Esophagus muscularis mucosa (tissue), 4 donors: ENCODE measurements around the gene ATP10B.

ENCODE experiments used
- EP300 ChIP-seq: sonication (generic); formaldehyde crosslinking; IDR thresholded peaks from one replicate; pipeline ENCODE4 v1.6.1; 2017; ENCODE audit warnings: antibody characterized with exemption
- POLR2A ChIP-seq: fragments of 450-650 bp; IDR thresholded peaks from one replicate; pipeline ENCODE4 v1.6.1; 2017; ENCODE audit warnings: antibody characterized with exemption, moderate library complexity, mild to moderate bottlenecking, low read depth
- POLR2AphosphoS5 ChIP-seq, 2 donors: sonication (generic); formaldehyde crosslinking; IDR thresholded peaks; one replicate each; pipeline ENCODE4 v1.6.1; 2017; ENCODE audit warnings: antibody characterized with exemption in 2 of 2
- TF ChIP-seq, protein P1 (sequence below), 3 experiments: fragments of 200-600 bp in 2 of 3; fragments of 450-650 bp in 1 of 3; sonication (generic) in 2 of 3; IDR thresholded peaks; one replicate each; pipeline ENCODE4 v1.5.1; 2017 to 2019; ENCODE audit warnings: antibody characterized with exemption in 3 of 3, mild to moderate bottlenecking in 2 of 3, moderate library complexity in 1 of 3

DNA sequence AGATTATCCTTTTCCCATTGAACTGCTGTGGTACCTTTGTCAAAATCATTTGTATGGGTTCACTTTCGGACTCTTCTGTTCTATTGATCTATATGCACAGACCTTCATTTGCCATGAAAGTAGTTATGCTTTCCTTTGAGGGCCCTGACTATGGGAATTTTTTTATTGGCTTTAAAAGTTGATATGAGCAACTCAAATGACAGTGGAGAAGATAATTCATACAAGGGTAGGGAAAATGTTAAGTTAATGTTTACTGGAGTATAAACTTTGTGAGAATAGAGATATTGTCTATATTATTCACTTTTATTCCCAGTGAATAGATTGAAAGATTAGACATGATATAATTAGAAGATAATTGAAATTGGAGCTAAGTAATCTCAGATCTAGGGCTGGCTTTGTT, 94.8 kb downstream of the ATP10B start:
- TF ChIP-seq POLR2AphosphoS5 (IDR thresholded peaks at IDR 0.05): no peak
- no peak for TF ChIP-seq EP300
- TF ChIP-seq, protein P1, sequence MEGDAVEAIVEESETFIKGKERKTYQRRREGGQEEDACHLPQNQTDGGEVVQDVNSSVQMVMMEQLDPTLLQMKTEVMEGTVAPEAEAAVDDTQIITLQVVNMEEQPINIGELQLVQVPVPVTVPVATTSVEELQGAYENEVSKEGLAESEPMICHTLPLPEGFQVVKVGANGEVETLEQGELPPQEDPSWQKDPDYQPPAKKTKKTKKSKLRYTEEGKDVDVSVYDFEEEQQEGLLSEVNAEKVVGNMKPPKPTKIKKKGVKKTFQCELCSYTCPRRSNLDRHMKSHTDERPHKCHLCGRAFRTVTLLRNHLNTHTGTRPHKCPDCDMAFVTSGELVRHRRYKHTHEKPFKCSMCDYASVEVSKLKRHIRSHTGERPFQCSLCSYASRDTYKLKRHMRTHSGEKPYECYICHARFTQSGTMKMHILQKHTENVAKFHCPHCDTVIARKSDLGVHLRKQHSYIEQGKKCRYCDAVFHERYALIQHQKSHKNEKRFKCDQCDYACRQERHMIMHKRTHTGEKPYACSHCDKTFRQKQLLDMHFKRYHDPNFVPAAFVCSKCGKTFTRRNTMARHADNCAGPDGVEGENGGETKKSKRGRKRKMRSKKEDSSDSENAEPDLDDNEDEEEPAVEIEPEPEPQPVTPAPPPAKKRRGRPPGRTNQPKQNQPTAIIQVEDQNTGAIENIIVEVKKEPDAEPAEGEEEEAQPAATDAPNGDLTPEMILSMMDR (IDR thresholded peaks at IDR 0.05): no peak
- TF ChIP-seq POLR2A: no peak
